Tibial artery (tissue), 4 donors: ENCODE data around the gene SKIC8.

ENCODE experiments used
- DNase-seq, 2 donors: peaks; one replicate each; pipeline ENCODE4 v3.0.0-alpha.2; 2019
- H3K27ac ChIP-seq, 2 donors: fragments of 200-600 bp; sonication (generic) in 1 of 2; 1 replicate in 1 of 2; 2 replicates in 1 of 2; pipeline ENCODE4 v1.5.1; 2018 to 2019; ENCODE audit warnings: mild to moderate bottlenecking in 1 of 2
- H3K27me3 ChIP-seq, 2 donors: fragments of 200-600 bp; sonication (generic) in 1 of 2; one replicate each; pipeline versions ENCODE4 v1.5.1 to v1.6.0; 2016 to 2019
- H3K36me3 ChIP-seq, 3 donors: fragments of 200-600 bp; sonication (generic) in 2 of 3; one replicate each; pipeline ENCODE4 v1.5.1; 2016 to 2019; ENCODE audit warnings: mild to moderate bottlenecking in 2 of 3
- H3K4me1 ChIP-seq, 4 donors: fragments of 200-600 bp; sonication (generic) in 2 of 4; 1 replicate in 3 of 4; 2 replicates in 1 of 4; pipeline ENCODE4 v1.5.1; 2016 to 2019
- H3K4me3 ChIP-seq, 2 donors: fragments of 200-600 bp; sonication (generic) in 1 of 2; 1 replicate in 1 of 2; 2 replicates in 1 of 2; pipeline ENCODE4 v1.5.1; 2018 to 2019; ENCODE audit warnings: mild to moderate bottlenecking in 2 of 2
- H3K9me3 ChIP-seq, 3 donors: fragments of 200-600 bp; sonication (generic) in 1 of 3; one replicate each; pipeline ENCODE4 v1.5.1; 2016 to 2019
- CTCF ChIP-seq, 2 experiments: fragments of 200-600 bp in 1 of 2; fragments of 450-650 bp in 1 of 2; IDR thresholded peaks; one replicate each; pipeline ENCODE4 v1.5.1; 2017 to 2019; ENCODE audit warnings: antibody characterized with exemption in 2 of 2, mild to moderate bottlenecking in 1 of 2, moderate library complexity in 1 of 2
- intact Hi-C: fragments of 100-400 bp; cut with DNase I; formaldehyde crosslinking; loops from one replicate; pipeline ENCODE4 v1.15.0; 2023; ENCODE audit warnings: low total_unique reads

SKIC8 gene

GRCh38 chr15:78233496-78233895 is 65.9 kb downstream of the SKIC8 start:
- TF ChIP-seq CTCF (IDR thresholded peaks at IDR 0.05), result no peak
- Histone ChIP-seq H3K27me3 (peaks cover 0 to 16% of the 10 kb centered on the region in 2 donors), H3K27ac (no peak overlapping the region), H3K36me3 (no peaks in the 10 kb centered on the region), H3K9me3 (no peaks in the 10 kb centered on the region), H3K4me1 (no peaks in the 10 kb centered on the region), H3K4me3 (no peak overlapping the region)
- intact Hi-C loops, result loop anchor here (10.0 kb wide), 1 partner anchor 269 kb away; no protein-coding TSS in a partner anchor
- DNase-seq, result no peak
